ENCODE results near the gene EMID1. TPM values are rescaled to one million over a fixed set of nuclear protein-coding genes. Genes with fewer than 3 reads are reported as not detected.

Gene EMID1
- total RNA-seq, 1 experiment from 2014 or later = 6.1 TPM

DNA sequence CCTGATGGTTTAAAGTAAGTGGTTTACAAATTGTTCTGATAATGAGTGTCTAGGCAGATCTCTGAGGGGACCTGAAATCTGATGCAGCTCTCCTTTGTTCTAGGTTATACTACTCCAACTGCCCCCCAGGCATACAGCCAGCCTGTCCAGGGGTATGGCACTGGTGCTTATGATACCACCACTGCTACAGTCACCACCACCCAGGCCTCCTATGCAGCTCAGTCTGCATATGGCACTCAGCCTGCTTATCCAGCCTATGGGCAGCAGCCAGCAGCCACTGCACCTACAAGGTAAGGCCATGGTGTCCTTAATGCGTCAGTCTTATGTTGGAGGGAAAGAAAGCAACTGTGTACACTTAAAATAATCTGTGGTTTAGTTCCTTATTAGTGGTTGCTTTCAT lies 72.2 kb downstream of the EMID1 start:
- Mint-ChIP-seq H3K27me3 (ENCODE audit: low read depth) (no peaks in the 10 kb centered on the region), H3K36me3 (peaks cover 98% of the 10 kb centered on the region), H3K9me3 (no peaks in the 10 kb centered on the region), H3K4me1 (peaks cover 4% of the 10 kb centered on the region; the same call in 1 of the 2 replicates), H3K4me3 (no peak overlapping the region), H3K27ac (peak overlapping the region; percentile 61; the same call in 1 of the 2 replicates)
- ChIA-PET POLR2A (no interaction called here), CTCF (no interaction called here)
- TF ChIP-seq USF2 (CRISPR knock-in tag; IDR thresholded peaks at IDR 0.05) (no peak), NR3C1 (CRISPR knock-in tag; conservative IDR thresholded peaks at IDR 0.05; ENCODE audit: low read depth) (no peak), MXD4 (CRISPR knock-in tag; IDR thresholded peaks at IDR 0.05; ENCODE audit: borderline replicate concordance) (no peak)
- TF ChIP-seq, protein P1, sequence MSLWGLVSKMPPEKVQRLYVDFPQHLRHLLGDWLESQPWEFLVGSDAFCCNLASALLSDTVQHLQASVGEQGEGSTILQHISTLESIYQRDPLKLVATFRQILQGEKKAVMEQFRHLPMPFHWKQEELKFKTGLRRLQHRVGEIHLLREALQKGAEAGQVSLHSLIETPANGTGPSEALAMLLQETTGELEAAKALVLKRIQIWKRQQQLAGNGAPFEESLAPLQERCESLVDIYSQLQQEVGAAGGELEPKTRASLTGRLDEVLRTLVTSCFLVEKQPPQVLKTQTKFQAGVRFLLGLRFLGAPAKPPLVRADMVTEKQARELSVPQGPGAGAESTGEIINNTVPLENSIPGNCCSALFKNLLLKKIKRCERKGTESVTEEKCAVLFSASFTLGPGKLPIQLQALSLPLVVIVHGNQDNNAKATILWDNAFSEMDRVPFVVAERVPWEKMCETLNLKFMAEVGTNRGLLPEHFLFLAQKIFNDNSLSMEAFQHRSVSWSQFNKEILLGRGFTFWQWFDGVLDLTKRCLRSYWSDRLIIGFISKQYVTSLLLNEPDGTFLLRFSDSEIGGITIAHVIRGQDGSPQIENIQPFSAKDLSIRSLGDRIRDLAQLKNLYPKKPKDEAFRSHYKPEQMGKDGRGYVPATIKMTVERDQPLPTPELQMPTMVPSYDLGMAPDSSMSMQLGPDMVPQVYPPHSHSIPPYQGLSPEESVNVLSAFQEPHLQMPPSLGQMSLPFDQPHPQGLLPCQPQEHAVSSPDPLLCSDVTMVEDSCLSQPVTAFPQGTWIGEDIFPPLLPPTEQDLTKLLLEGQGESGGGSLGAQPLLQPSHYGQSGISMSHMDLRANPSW (CRISPR knock-in tag; conservative IDR thresholded peaks at IDR 0.05; ENCODE audit: low read depth) = no peak
- TF ChIP-seq, protein P2, sequence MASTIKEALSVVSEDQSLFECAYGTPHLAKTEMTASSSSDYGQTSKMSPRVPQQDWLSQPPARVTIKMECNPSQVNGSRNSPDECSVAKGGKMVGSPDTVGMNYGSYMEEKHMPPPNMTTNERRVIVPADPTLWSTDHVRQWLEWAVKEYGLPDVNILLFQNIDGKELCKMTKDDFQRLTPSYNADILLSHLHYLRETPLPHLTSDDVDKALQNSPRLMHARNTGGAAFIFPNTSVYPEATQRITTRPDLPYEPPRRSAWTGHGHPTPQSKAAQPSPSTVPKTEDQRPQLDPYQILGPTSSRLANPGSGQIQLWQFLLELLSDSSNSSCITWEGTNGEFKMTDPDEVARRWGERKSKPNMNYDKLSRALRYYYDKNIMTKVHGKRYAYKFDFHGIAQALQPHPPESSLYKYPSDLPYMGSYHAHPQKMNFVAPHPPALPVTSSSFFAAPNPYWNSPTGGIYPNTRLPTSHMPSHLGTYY (CRISPR knock-in tag; IDR thresholded peaks at IDR 0.05) = no peak
- DNase-seq (ENCODE audit: low spot score) (no peak), ATAC-seq (no peak)

DNA sequence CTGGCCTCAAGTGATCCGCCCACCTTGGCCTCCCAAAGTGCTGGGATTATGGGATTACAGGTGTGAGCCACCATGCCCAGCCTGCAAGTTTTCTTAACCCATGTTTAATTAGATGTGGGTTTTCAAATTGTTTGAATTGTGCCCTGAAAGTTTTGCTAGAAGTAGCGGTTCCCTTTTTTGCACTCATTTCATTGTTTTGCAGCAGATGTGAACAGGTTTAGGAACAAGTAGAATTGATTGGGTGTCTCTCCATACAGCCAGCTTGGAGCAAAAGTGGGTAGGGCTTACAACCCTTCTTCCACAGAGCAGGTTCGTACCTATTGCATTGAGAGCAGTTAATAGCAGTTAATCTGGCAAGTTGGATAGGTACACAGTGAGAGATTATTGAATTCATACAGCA lies 78.5 kb downstream of the EMID1 start:
- no peak overlapping the region for H3K4me3 Mint-ChIP-seq
- POLR2A ChIA-PET = no interaction called here
- H3K4me1 Mint-ChIP-seq = no peaks in the 10 kb centered on the region
- H3K27me3 Mint-ChIP-seq (ENCODE audit: low read depth) = no peaks in the 10 kb centered on the region
- DNase-seq (ENCODE audit: low spot score) (no peak), ATAC-seq (no peak)
- peaks cover 97% of the 10 kb centered on the region for H3K36me3 Mint-ChIP-seq
- CTCF ChIA-PET = no interaction called here
- peak overlapping the region; percentile 26 for H3K27ac Mint-ChIP-seq
- TF ChIP-seq TEAD4 (CRISPR knock-in tag; IDR thresholded peaks at IDR 0.05) = no peak
- no peak for TF ChIP-seq ZNF138 (CRISPR knock-in tag; conservative IDR thresholded peaks at IDR 0.05)
- H3K9me3 Mint-ChIP-seq = no peaks in the 10 kb centered on the region

GRCh38 chr22:29288837-29289236 lies 83.1 kb downstream of the EMID1 start:
- peak overlapping the region; percentile 82; the same call in 1 of the 2 replicates for H3K27ac Mint-ChIP-seq
- no peak overlapping the region for H3K4me3 Mint-ChIP-seq
- DNase-seq (ENCODE audit: low spot score) (no peak), ATAC-seq (no peak)
- H3K9me3 Mint-ChIP-seq = no peaks in the 10 kb centered on the region
- H3K27me3 Mint-ChIP-seq (ENCODE audit: low read depth) = no peaks in the 10 kb centered on the region
- ChIA-PET POLR2A (no interaction called here), CTCF (interaction anchor here (1.5 kb wide), 1 partner anchor 24 kb away, joined by 4 read pairs; no protein-coding TSS in a partner anchor)
- peaks cover 96% of the 10 kb centered on the region for H3K36me3 Mint-ChIP-seq
- H3K4me1 Mint-ChIP-seq = no peaks in the 10 kb centered on the region
- TF ChIP-seq GTF2I (CRISPR knock-in tag; conservative IDR thresholded peaks at IDR 0.05) (no peak), SMAD3 (CRISPR knock-in tag; IDR thresholded peaks at IDR 0.05; ENCODE audit: borderline replicate concordance) (no peak), CREM (CRISPR knock-in tag; IDR thresholded peaks at IDR 0.05) (no peak), ZNF281 (CRISPR knock-in tag; IDR thresholded peaks at IDR 0.05) (no peak), GABPB1 (CRISPR knock-in tag; IDR thresholded peaks at IDR 0.05) (no peak), TEAD1 (CRISPR knock-in tag; IDR thresholded peaks at IDR 0.05) (no peak), AFF4 (CRISPR knock-in tag; IDR thresholded peaks at IDR 0.05; ENCODE audit: borderline replicate concordance) (no peak), TEAD4 (CRISPR knock-in tag; IDR thresholded peaks at IDR 0.05) (no peak), EMX1 (CRISPR knock-in tag; IDR thresholded peaks at IDR 0.05) (no peak), PRRX2 (CRISPR knock-in tag; IDR thresholded peaks at IDR 0.05) (no peak)
- TF ChIP-seq, protein P3, sequence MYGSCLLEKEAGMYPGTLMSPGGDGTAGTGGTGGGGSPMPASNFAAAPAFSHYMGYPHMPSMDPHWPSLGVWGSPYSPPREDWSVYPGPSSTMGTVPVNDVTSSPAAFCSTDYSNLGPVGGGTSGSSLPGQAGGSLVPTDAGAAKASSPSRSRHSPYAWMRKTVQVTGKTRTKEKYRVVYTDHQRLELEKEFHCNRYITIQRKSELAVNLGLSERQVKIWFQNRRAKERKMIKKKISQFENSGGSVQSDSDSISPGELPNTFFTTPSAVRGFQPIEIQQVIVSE (CRISPR knock-in tag; IDR thresholded peaks at IDR 0.05; ENCODE audit: borderline replicate concordance) = no peak
- TF ChIP-seq, protein P1 (CRISPR knock-in tag; conservative IDR thresholded peaks at IDR 0.05; ENCODE audit: low read depth) = no peak

Measured in WTC11 (cell line).